GM12801 (cell line): ENCODE data around the gene ZBTB7B.

Experiments used
- TF ChIP-seq, protein P1 (sequence below): IDR thresholded peaks from one replicate; pipeline ENCODE4 v1.5.1; 2011; ENCODE audit warnings: control low read depth; ENCODE audit not compliant: insufficient read length; ENCODE audit errors: extremely low read depth

Gene ZBTB7B

GRCh38 chr1:154999571-155000410 is 2.8 kb upstream of the ZBTB7B start:
- TF ChIP-seq, protein P1, sequence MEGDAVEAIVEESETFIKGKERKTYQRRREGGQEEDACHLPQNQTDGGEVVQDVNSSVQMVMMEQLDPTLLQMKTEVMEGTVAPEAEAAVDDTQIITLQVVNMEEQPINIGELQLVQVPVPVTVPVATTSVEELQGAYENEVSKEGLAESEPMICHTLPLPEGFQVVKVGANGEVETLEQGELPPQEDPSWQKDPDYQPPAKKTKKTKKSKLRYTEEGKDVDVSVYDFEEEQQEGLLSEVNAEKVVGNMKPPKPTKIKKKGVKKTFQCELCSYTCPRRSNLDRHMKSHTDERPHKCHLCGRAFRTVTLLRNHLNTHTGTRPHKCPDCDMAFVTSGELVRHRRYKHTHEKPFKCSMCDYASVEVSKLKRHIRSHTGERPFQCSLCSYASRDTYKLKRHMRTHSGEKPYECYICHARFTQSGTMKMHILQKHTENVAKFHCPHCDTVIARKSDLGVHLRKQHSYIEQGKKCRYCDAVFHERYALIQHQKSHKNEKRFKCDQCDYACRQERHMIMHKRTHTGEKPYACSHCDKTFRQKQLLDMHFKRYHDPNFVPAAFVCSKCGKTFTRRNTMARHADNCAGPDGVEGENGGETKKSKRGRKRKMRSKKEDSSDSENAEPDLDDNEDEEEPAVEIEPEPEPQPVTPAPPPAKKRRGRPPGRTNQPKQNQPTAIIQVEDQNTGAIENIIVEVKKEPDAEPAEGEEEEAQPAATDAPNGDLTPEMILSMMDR: no peak

GRCh38 chr1:155000411-155000725 is 2.2 kb upstream of the ZBTB7B start:
- TF ChIP-seq, protein P1: no peak

- TF ChIP-seq, protein P1: no peak
Measured at GRCh38 chr1:155000726-155001424, 1.7 kb upstream of the ZBTB7B start.

GRCh38 chr1:155001425-155001674 is 1.3 kb upstream of the ZBTB7B start:
- TF ChIP-seq, protein P1: no peak

DNA sequence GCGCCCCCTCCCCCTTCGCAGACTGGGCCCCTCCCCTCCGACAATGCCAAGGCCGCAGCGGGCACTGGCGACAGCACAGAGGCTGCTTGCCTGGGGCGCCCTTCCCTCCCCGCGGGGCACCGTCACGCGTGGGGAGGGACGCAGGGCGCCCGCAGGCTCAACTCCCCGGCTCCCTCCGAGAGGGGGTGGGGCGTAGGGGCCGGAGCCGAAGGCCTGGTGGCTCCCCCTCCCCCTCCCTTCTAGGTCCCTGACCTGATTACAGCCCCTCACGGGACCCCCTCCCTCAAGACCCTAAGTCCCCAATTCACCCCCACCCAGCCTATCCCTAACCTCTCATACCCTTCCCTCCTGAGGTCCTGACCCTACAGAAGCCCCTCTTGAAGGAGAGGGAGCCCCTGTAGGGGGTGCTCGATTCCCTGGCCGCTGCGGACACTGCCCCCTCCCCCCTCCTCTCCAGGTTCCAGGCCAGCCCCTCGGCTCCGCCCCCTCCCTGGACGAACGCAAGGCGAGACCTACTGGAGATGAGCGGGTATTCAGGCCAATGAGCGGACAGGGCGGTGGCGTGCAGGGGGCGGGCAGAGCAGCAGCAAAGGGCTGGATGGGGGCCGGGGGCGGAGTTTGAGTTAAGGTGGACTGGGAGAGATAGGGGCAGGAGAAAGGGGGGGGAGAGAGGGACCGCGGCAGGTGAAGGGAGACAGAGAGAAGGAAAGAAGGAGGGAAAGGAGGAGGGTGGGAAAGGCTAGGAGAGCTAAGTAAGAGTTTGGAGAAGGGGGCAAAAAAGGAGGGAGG is 733 bp upstream of the ZBTB7B start:
- TF ChIP-seq, protein P1: no peak

DNA sequence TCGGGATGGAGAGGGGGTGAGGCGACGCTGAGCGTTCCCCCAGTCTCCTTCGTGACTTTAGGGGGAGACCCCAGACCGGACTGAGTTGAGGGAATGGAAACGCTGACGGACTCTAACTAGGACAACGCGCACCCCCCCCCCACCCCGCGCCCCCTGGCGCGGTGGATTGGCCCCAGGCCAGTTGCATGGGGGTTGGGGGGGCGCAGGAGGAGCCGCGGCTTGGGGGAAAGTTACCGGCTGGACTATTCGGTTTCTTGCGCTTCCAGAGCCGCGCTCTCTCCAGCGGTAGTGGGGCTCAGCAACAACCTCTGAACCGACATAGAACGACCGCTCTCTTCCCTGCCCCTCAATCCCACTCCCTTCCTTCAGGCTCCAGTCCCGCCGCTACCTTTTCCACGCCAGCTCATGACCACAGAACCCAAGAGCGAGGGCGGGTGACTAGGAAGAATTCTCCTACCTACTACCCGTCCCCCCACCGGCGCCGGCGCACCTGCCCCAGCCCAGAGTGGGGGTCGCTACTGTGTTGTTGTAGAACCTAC is 694 bp downstream of the ZBTB7B start:
- TF ChIP-seq, protein P1: no peak

DNA sequence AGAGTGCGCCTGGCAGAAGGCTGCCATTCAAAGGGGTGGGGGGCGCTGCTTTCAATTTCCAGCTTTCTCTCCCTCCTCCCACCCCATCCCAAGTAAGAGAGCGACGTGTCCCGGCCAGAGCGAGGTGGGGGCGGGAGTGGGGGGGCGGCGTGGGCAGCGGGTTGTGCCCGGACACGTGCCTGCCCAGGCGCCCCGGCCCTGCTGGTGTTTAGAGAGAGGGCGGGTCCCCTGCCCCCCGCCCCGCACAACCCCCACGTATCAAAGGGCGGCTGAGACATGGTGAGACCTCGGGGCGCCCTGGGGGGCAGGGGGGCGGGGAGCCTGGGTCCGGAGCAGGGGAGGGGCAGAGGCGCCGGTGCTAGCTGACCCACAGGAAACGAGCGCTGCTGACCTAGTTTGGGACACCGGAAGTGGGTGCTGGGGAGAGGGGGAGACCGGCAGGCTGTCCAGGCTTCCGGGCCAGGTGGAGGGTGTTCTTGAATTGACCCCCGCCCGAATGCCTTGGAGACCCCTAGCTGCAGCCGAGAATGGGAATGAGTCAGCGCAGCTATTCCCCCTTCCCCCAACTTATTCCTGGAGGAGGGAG is 1.3 kb downstream of the ZBTB7B start:
- TF ChIP-seq, protein P1: no peak
